GM21423 (cell line): ENCODE data around the gene AKAP13.

Experiments
- ATAC-seq: cut with Tn5 transposase; IDR thresholded peaks from one replicate; pipeline ENCODE4 v1.9.1; 2021; ENCODE audit warnings: mild to moderate bottlenecking, moderate library complexity; ENCODE audit not compliant: unreplicated experiment

AKAP13 gene

GRCh38 chr15:85748176-85748575 is 367.8 kb downstream of the AKAP13 start:
- no peak for ATAC-seq

GRCh38 chr15:85748729-85749128 is 368.3 kb downstream of the AKAP13 start:
- ATAC-seq: no peak

- ATAC-seq: no peak
These were observed 369.1 kb downstream of the AKAP13 start for GRCh38 chr15:85749261-85750151.

- ATAC-seq: no peak
These were observed 370.2 kb downstream of the AKAP13 start for GRCh38 chr15:85750319-85751290.

GRCh38 chr15:85751291-85752123 is 371.1 kb downstream of the AKAP13 start:
- ATAC-seq: no peak

GRCh38 chr15:85752124-85752475 is 371.7 kb downstream of the AKAP13 start:
- no peak for ATAC-seq

GRCh38 chr15:85752491-85752961 is 372.1 kb downstream of the AKAP13 start:
- no peak for ATAC-seq

- ATAC-seq: no peak
These were observed 372.9 kb downstream of the AKAP13 start for GRCh38 chr15:85753261-85753660.

- no peak for ATAC-seq
These were observed 373.5 kb downstream of the AKAP13 start for GRCh38 chr15:85753791-85754452.

- no peak for ATAC-seq
These were observed 374.6 kb downstream of the AKAP13 start for GRCh38 chr15:85754989-85755388.

GRCh38 chr15:85755471-85755870 is 375.1 kb downstream of the AKAP13 start:
- no peak for ATAC-seq

GRCh38 chr15:85755942-85756341 is 375.5 kb downstream of the AKAP13 start:
- ATAC-seq: no peak

GRCh38 chr15:85756411-85757072 is 376.1 kb downstream of the AKAP13 start:
- no peak for ATAC-seq

GRCh38 chr15:85757073-85757938 is 376.9 kb downstream of the AKAP13 start:
- no peak for ATAC-seq

- no peak for ATAC-seq
These were observed 377.7 kb downstream of the AKAP13 start for GRCh38 chr15:85757939-85758654.

- no peak for ATAC-seq
These were observed 378.2 kb downstream of the AKAP13 start for GRCh38 chr15:85758655-85758978.

- ATAC-seq: no peak
These were observed 379.0 kb downstream of the AKAP13 start for GRCh38 chr15:85759376-85759775.

- no peak for ATAC-seq
These were observed 379.6 kb downstream of the AKAP13 start for GRCh38 chr15:85760049-85760448.
